ENCODE results near the gene SLC22A23. TPM values are rescaled to one million over a fixed set of nuclear protein-coding genes. Genes with fewer than 3 reads are reported as not detected.

SLC22A23 gene
- polyA plus RNA-seq, 1 donor (not counting 4 experiments of a cell fraction or from before 2014, with no cell fraction given) = 4.3 TPM

- no peaks in the 10 kb centered on the region for H3K9me3 ChIP-seq (ENCODE audit: control insufficient read depth, low read depth, low read length)
- FAIRE-seq (no peak), DNase-seq (ENCODE audit: low read depth, low spot score) (no peak)
- H3K9ac ChIP-seq (ENCODE audit: control insufficient read depth, extremely low read depth, insufficient read depth, low read length) = no peak overlapping the region
- dilution Hi-C loops (cut with MboI; ENCODE audit: extremely low pct_ligation_motif_present, low sequenced_read_pairs) = no loop called here
- H3K27me3 ChIP-seq (ENCODE audit: control insufficient read depth, extremely low read depth, insufficient read depth, low read length) = no peaks in the 10 kb centered on the region
- H3K79me2 ChIP-seq (ENCODE audit: control insufficient read depth, insufficient read depth, low read length) = no peaks in the 10 kb centered on the region
- peaks cover 2% of the 10 kb centered on the region for H3K4me1 ChIP-seq (ENCODE audit: control insufficient read depth, extremely low read depth, insufficient read depth, low read length)
- H3K27ac ChIP-seq (ENCODE audit: control insufficient read depth, insufficient read depth, low read length) = no peak overlapping the region
- no peak overlapping the region for H3K4me2 ChIP-seq (ENCODE audit: control insufficient read depth, extremely low read depth, insufficient read depth, low read depth, low read length)
- no peaks in the 10 kb centered on the region for H4K20me1 ChIP-seq (ENCODE audit: control insufficient read depth, extremely low read depth, insufficient read depth, low read length)
- peaks cover 0 to 10% of the 10 kb centered on the region in 2 experiments for H3K36me3 ChIP-seq (ENCODE audit: control insufficient read depth in 2 of 2, extremely low read depth in 1 of 2, insufficient read depth in 2 of 2, low read length in 2 of 2)
- TF ChIP-seq EZH2 (IDR thresholded peaks at IDR 0.05; ENCODE audit: low read length) = no peak
- no peak for TF ChIP-seq CTCF (optimal IDR thresholded peaks at IDR 0.05 in 1 of 3, IDR thresholded peaks at IDR 0.05 in 1 of 3, conservative IDR thresholded peaks at IDR 0.05 in 1 of 3; ENCODE audit: extremely low read depth in 1 of 3, insufficient read depth in 2 of 3, low read length in 3 of 3)
- no peak overlapping the region for H3K4me3 ChIP-seq (ENCODE audit: control insufficient read depth in 2 of 3, extremely low read depth in 1 of 3, insufficient read depth in 2 of 3, low read depth in 1 of 3, low read length in 3 of 3)
- no peaks in the 10 kb centered on the region for H3K9me1 ChIP-seq (ENCODE audit: control insufficient read depth, extremely low read depth, insufficient read depth, low read length)
- no peak overlapping the region for H2AFZ ChIP-seq (ENCODE audit: control insufficient read depth, low read length)
Measured at GRCh38 chr6:3290931-3291211, 166.0 kb downstream of the SLC22A23 start.

GRCh38 chr6:3290149-3290930 is 166.5 kb downstream of the SLC22A23 start:
- Histone ChIP-seq H3K4me1 (ENCODE audit: control insufficient read depth, extremely low read depth, insufficient read depth, low read length) (peaks cover 2% of the 10 kb centered on the region), H3K36me3 (ENCODE audit: control insufficient read depth in 2 of 2, extremely low read depth in 1 of 2, insufficient read depth in 2 of 2, low read length in 2 of 2) (peaks cover 0 to 10% of the 10 kb centered on the region in 2 experiments), H2AFZ (ENCODE audit: control insufficient read depth, low read length) (no peak overlapping the region), H4K20me1 (ENCODE audit: control insufficient read depth, extremely low read depth, insufficient read depth, low read length) (no peaks in the 10 kb centered on the region), H3K9me3 (ENCODE audit: control insufficient read depth, low read depth, low read length) (no peaks in the 10 kb centered on the region), H3K27me3 (ENCODE audit: control insufficient read depth, extremely low read depth, insufficient read depth, low read length) (no peaks in the 10 kb centered on the region), H3K9ac (ENCODE audit: control insufficient read depth, extremely low read depth, insufficient read depth, low read length) (no peak overlapping the region), H3K4me3 (ENCODE audit: control insufficient read depth in 2 of 3, extremely low read depth in 1 of 3, insufficient read depth in 2 of 3, low read depth in 1 of 3, low read length in 3 of 3) (no peak overlapping the region), H3K79me2 (ENCODE audit: control insufficient read depth, insufficient read depth, low read length) (no peaks in the 10 kb centered on the region), H3K27ac (ENCODE audit: control insufficient read depth, insufficient read depth, low read length) (no peak overlapping the region), H3K9me1 (ENCODE audit: control insufficient read depth, extremely low read depth, insufficient read depth, low read length) (no peaks in the 10 kb centered on the region), H3K4me2 (ENCODE audit: control insufficient read depth, extremely low read depth, insufficient read depth, low read depth, low read length) (no peak overlapping the region)
- TF ChIP-seq EZH2 (IDR thresholded peaks at IDR 0.05; ENCODE audit: low read length) (no peak), CTCF (optimal IDR thresholded peaks at IDR 0.05 in 1 of 3, IDR thresholded peaks at IDR 0.05 in 1 of 3, conservative IDR thresholded peaks at IDR 0.05 in 1 of 3; ENCODE audit: extremely low read depth in 1 of 3, insufficient read depth in 2 of 3, low read length in 3 of 3) (no peak)
- DNase-seq (ENCODE audit: low read depth, low spot score) (no peak), FAIRE-seq (no peak)
- dilution Hi-C loops (cut with MboI; ENCODE audit: extremely low pct_ligation_motif_present, low sequenced_read_pairs) = no loop called here

All from keratinocyte (primary cell).